Mesodermal cell (in vitro differentiated cells): Measurements from ENCODE around the gene FRAS1.

ENCODE experiments used
- H3K27ac ChIP-seq: 2 replicates; pipeline ENCODE4 v1.7.0; 2013; ENCODE audit warnings: mild to moderate bottlenecking, low read depth, low read length, moderate library complexity; ENCODE audit not compliant: severe bottlenecking
- H3K36me3 ChIP-seq: 2 replicates; pipeline ENCODE4 v1.7.1; 2013; ENCODE audit warnings: mild to moderate bottlenecking, low read length, moderate library complexity; ENCODE audit not compliant: control insufficient read depth, insufficient read depth
- H3K4me1 ChIP-seq: one replicate; pipeline ENCODE4 v1.7.1; 2013; ENCODE audit warnings: mild to moderate bottlenecking, low read length; ENCODE audit not compliant: insufficient read depth, control insufficient read depth, poor library complexity, severe bottlenecking
- H3K4me3 ChIP-seq: 2 replicates; pipeline ENCODE4 v1.7.0; 2013; ENCODE audit warnings: low read length, control low read depth, mild to moderate bottlenecking; ENCODE audit not compliant: insufficient read depth, poor library complexity, severe bottlenecking; ENCODE audit errors: extremely low read depth
- H3K9me3 ChIP-seq: 2 replicates; pipeline ENCODE4 v1.7.1; 2013; ENCODE audit warnings: mild to moderate bottlenecking, low read length, moderate library complexity; ENCODE audit not compliant: control insufficient read depth
- WGBS, 2 experiments: methylation state at CpG; one replicate each; pipeline ENCODE4 v1.1.5; 2013; ENCODE audit warnings: missing lambda C conversion rate in 2 of 2; ENCODE audit not compliant: insufficient coverage in 2 of 2; 5-methylcytosine and 5-hydroxymethylcytosine counted together

FRAS1 gene

GRCh38 chr4:78578674-78579425 lies 521.7 kb downstream of the FRAS1 start:
- WGBS, 2 experiments = 90 to 100% methylated on average over 3 of the region's 3 CpGs
- H3K4me3 ChIP-seq = no peak overlapping the region
- H3K9me3 ChIP-seq = no peaks in the 10 kb centered on the region
- H3K27ac ChIP-seq = no peak overlapping the region
- H3K4me1 ChIP-seq = no peaks in the 10 kb centered on the region
- peaks cover 28% of the 10 kb centered on the region for H3K36me3 ChIP-seq

- peaks cover 41% of the 10 kb centered on the region for H3K36me3 ChIP-seq
- H3K4me1 ChIP-seq = peaks cover 8% of the 10 kb centered on the region
- no peak overlapping the region for H3K27ac ChIP-seq
- no peak overlapping the region for H3K4me3 ChIP-seq
- WGBS, 2 experiments = no CpG with 5 or more reads among the region's 3 CpGs
- no peaks in the 10 kb centered on the region for H3K9me3 ChIP-seq
Observed at GRCh38 chr4:78581618-78582017, 524.5 kb downstream of the FRAS1 start.

DNA sequence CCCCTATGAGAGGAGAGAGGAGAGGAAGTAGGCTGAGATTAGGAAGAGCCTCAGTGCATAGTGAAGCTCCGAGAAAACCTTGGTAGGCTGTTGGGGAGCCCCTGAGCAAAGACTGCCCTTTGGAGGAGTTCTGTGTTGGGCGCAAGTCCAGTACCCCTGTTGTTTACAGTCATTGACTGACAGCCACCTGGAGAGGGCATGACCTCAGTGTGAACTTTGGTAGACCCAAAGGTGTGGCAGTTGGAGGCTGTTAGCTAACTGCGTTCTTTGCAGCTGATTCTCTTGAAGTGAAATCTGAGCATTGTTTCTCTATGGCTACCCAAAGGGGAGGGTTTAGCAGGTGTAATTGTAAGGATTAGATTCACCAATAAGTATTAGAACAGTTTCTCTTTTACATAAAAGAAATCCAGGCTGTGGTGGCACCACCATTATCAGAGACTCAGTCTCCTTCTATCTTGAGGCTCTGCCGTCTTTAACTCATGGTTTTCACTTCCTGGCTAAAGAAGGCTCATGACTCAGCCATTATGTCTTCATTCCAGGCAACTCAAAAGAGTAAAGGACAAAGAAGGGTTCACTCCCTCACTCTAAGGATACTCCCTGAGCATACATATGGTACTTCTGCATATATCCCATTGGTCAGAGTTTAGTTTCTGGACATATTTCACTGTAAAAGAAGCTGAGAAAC lies 527.9 kb downstream of the FRAS1 start:
- WGBS, 2 experiments = 97 to 100% methylated on average over 3 of the region's 4 CpGs
- Histone ChIP-seq H3K4me1 (peaks cover 8% of the 10 kb centered on the region), H3K4me3 (no peak overlapping the region), H3K27ac (no peak overlapping the region), H3K9me3 (no peaks in the 10 kb centered on the region), H3K36me3 (peaks cover 50% of the 10 kb centered on the region)

GRCh38 chr4:78585633-78586032 lies 528.5 kb downstream of the FRAS1 start:
- Histone ChIP-seq H3K9me3 (no peaks in the 10 kb centered on the region), H3K27ac (no peak overlapping the region), H3K36me3 (peaks cover 48% of the 10 kb centered on the region), H3K4me1 (peaks cover 8% of the 10 kb centered on the region), H3K4me3 (no peak overlapping the region)
- WGBS, 2 experiments = 0% methylated on average over 1 of the region's 1 CpG; no CpG with 5 or more reads in 1 of the 2 experiments

- Histone ChIP-seq H3K27ac (no peak overlapping the region), H3K9me3 (no peaks in the 10 kb centered on the region), H3K4me3 (no peak overlapping the region), H3K36me3 (peaks cover 32% of the 10 kb centered on the region), H3K4me1 (peaks cover 8% of the 10 kb centered on the region)
- 58 to 68% methylated on average over 3 to 4 of the region's 4 CpGs for WGBS, 2 experiments
Observed at GRCh38 chr4:78588894-78589545, 531.9 kb downstream of the FRAS1 start.

GRCh38 chr4:78591404-78591803 lies 534.3 kb downstream of the FRAS1 start:
- peaks cover 22% of the 10 kb centered on the region for H3K36me3 ChIP-seq
- no peak overlapping the region for H3K27ac ChIP-seq
- H3K4me1 ChIP-seq = no peaks in the 10 kb centered on the region
- no peak overlapping the region for H3K4me3 ChIP-seq
- WGBS, 2 experiments = no CpG with 5 or more reads among the region's 2 CpGs
- H3K9me3 ChIP-seq = no peaks in the 10 kb centered on the region

DNA sequence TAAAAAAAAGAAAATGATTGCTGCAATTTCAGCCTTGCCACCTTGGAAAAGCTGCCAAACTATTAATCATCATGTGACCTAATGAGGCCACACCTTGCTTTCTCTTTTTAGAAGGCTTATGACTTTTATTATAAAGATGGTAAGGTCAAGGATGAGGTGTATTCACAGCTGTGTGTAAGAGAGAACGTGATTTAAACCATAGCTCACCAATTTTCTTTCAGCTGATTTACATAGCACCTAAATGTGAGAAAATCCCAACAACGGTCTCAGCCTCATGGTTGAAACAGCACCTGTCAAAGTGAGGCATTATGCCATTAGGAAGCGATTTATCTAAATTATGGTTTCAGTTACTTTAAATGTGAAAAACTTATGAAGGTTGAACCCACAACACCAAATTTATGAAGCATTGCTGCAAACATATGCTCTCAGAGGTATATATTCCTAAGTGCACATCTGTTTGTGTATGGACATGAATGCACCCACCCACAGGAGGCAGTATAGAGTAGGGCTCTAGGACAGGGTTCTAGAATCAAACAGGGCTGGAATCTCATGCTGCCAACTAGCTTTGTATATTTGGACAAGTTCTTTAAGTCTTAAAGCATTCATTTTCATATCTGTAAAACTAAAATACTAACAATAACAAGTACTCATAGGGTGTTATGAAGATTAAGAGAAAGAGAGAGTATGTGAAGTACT lies 535.1 kb downstream of the FRAS1 start:
- Histone ChIP-seq H3K9me3 (no peaks in the 10 kb centered on the region), H3K4me3 (no peak overlapping the region), H3K4me1 (no peaks in the 10 kb centered on the region), H3K36me3 (peaks cover 15% of the 10 kb centered on the region), H3K27ac (no peak overlapping the region)
- 80 to 100% methylated on average over 1 of the region's 3 CpGs for WGBS, 2 experiments
